ENCODE data around the gene RFX8.

GRCh38 chr2:101408925-101409324 is 66.0 kb downstream of the RFX8 start:
- no peak for TF ChIP-seq ZNF580 (tag by site-specific recombination; IDR thresholded peaks at IDR 0.05)
- no peak for TF ChIP-seq CTCF (tag by site-specific recombination; IDR thresholded peaks at IDR 0.05)
- TF ChIP-seq KLF16 (tag by site-specific recombination; IDR thresholded peaks at IDR 0.05), result no peak
- no peak for TF ChIP-seq ZNF121 (tag by site-specific recombination; IDR thresholded peaks at IDR 0.05)
- no peak for TF ChIP-seq KLF8 (tag by site-specific recombination; IDR thresholded peaks at IDR 0.05)
- TF ChIP-seq, protein P1, sequence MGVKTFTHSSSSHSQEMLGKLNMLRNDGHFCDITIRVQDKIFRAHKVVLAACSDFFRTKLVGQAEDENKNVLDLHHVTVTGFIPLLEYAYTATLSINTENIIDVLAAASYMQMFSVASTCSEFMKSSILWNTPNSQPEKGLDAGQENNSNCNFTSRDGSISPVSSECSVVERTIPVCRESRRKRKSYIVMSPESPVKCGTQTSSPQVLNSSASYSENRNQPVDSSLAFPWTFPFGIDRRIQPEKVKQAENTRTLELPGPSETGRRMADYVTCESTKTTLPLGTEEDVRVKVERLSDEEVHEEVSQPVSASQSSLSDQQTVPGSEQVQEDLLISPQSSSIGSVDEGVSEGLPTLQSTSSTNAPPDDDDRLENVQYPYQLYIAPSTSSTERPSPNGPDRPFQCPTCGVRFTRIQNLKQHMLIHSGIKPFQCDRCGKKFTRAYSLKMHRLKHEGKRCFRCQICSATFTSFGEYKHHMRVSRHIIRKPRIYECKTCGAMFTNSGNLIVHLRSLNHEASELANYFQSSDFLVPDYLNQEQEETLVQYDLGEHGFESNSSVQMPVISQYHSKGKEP (tag by site-specific recombination; IDR thresholded peaks at IDR 0.05), result no peak

Measured in HEK293 (cell line).